ENCODE results near the gene PLA2G12A.

PLA2G12A gene

GRCh38 chr4:109729718-109730618 is at the start of gene PLA2G12A:
PLA2G12A (minus strand) TSS chr4:109730070; CDS start chr4:109729809, 261 bp downstream.
- DNase-seq, result peak; percentile 78 to 85

GRCh38 chr4:109764789-109765402 is 35.0 kb upstream of the PLA2G12A start:
- DNase-seq, result no peak

- no peak for DNase-seq
Measured at GRCh38 chr4:109764376-109764775, 34.5 kb upstream of the PLA2G12A start.

- DNase-seq, result no peak
Measured at GRCh38 chr4:109760682-109761081, 30.8 kb upstream of the PLA2G12A start.

GRCh38 chr4:109755656-109756055 is 25.8 kb upstream of the PLA2G12A start:
- no peak for DNase-seq

- no peak for DNase-seq
Measured at GRCh38 chr4:109754093-109754857, 24.4 kb upstream of the PLA2G12A start.

GRCh38 chr4:109752525-109752924 is 22.7 kb upstream of the PLA2G12A start:
- no peak for DNase-seq

GRCh38 chr4:109751852-109752251 is 22.0 kb upstream of the PLA2G12A start:
- DNase-seq, result no peak

- no peak for DNase-seq
Measured at GRCh38 chr4:109750652-109751244, 20.9 kb upstream of the PLA2G12A start.

- DNase-seq, result no peak
Measured at GRCh38 chr4:109749388-109750082, 19.7 kb upstream of the PLA2G12A start.

GRCh38 chr4:109748114-109748513 is 18.2 kb upstream of the PLA2G12A start:
- DNase-seq, result no peak

GRCh38 chr4:109746728-109747127 is 16.9 kb upstream of the PLA2G12A start:
- DNase-seq, result no peak

- DNase-seq, result no peak
Measured at GRCh38 chr4:109745830-109746229, 16.0 kb upstream of the PLA2G12A start.

- no peak for DNase-seq
Measured at GRCh38 chr4:109739547-109739946, 9.7 kb upstream of the PLA2G12A start.

- DNase-seq, result no peak
Measured at GRCh38 chr4:109738104-109738872, 8.4 kb upstream of the PLA2G12A start.

GRCh38 chr4:109735566-109736365 is 5.9 kb upstream of the PLA2G12A start:
- DNase-seq, result no peak

- no peak for DNase-seq
Measured at GRCh38 chr4:109733728-109734127, 3.9 kb upstream of the PLA2G12A start.

GRCh38 chr4:109730619-109731545 is 1.0 kb upstream of the PLA2G12A start:
- DNase-seq, result no peak

- no peak for DNase-seq
Measured at GRCh38 chr4:109729117-109729717, 653 bp downstream of the PLA2G12A start.

Measured in CD4-positive, alpha-beta T cell treated with Interferon alpha-2 for 1 hour (primary cell).